Gastroesophageal sphincter (tissue), 3 donors: ENCODE results near the gene NAMPT.

Experiments used
- CTCF ChIP-seq, 4 experiments: fragments of 200-600 bp in 2 of 4; fragments of 450-650 bp in 2 of 4; sonication (generic) in 1 of 4; IDR thresholded peaks; one replicate each; pipeline ENCODE4 v1.5.1; 2017 to 2019; ENCODE audit warnings: antibody characterized with exemption in 4 of 4, mild to moderate bottlenecking in 2 of 4, moderate library complexity in 2 of 4
- EP300 ChIP-seq: sonication (generic); formaldehyde crosslinking; IDR thresholded peaks from one replicate; pipeline ENCODE4 v1.6.1; 2017; ENCODE audit warnings: antibody characterized with exemption, mild to moderate bottlenecking
- POLR2A ChIP-seq, 2 donors: fragments of 450-650 bp; IDR thresholded peaks; one replicate each; pipeline ENCODE4 v1.6.1; 2017; ENCODE audit warnings: antibody characterized with exemption in 2 of 2, mild to moderate bottlenecking in 2 of 2, moderate library complexity in 1 of 2

- no peak for TF ChIP-seq CTCF (IDR thresholded peaks at IDR 0.05)
- TF ChIP-seq POLR2A (IDR thresholded peaks at IDR 0.05), result no peak
- TF ChIP-seq EP300, result no peak
Observed at GRCh38 chr7:106248600-106248999, 36.2 kb downstream of the NAMPT start.
